Panc1 (cell line): ENCODE measurements around the gene LGR5.

Experiments
- POLR2AphosphoS5 ChIP-seq: IDR thresholded peaks from 2 replicates; pipeline ENCODE4 v1.6.1; 2012; ENCODE audit warnings: mild to moderate bottlenecking, low read depth, low read length, moderate library complexity
- TF ChIP-seq, protein P1 (sequence below): fragments of 450-650 bp; IDR thresholded peaks from 2 replicates; pipeline ENCODE4 v1.5.1; 2017; ENCODE audit warnings: mild to moderate bottlenecking
- TF ChIP-seq, protein P2 (sequence below), 2 experiments: IDR thresholded peaks; 2 replicates each; pipeline ENCODE4 v1.6.1; 2011 to 2012; ENCODE audit warnings: low read depth in 2 of 2, control low read depth in 1 of 2, low read length in 1 of 2, mild to moderate bottlenecking in 1 of 2, moderate library complexity in 1 of 2; ENCODE audit not compliant: insufficient read depth in 1 of 2

DNA sequence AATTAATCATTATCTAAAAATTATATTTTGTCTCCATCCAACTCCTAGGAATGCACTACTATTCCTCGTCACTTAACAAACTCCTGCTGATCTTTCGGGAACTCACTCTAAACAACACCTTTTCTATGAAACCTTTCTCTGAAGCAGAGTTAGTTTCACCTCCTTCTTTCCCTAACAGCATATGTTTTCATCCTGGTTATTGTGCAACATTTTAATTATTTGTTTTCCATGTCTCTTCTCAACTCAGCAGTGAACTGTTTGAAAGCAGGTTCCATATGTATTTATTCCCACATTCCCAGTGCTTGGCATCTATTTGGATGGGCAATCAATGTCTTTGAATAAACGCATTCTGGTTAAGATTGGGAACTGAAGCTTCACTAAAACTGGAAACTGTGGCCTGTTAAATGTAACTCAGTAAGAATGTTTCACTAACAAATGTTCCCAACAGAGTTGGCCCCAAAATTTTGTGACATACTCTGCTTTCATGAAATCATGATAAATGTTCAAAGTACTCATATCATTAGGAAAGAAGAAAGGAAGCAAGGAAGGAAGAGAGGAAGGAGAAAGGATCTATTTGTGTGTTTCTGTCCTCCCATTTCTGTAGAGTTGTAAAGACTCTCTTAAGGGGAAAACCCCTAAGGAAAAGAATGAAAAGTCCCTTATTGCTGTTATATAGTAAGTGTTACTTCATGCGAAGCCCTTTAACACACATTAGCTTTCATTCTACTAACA lies 13.9 kb upstream of the LGR5 start:
- TF ChIP-seq, protein P1, sequence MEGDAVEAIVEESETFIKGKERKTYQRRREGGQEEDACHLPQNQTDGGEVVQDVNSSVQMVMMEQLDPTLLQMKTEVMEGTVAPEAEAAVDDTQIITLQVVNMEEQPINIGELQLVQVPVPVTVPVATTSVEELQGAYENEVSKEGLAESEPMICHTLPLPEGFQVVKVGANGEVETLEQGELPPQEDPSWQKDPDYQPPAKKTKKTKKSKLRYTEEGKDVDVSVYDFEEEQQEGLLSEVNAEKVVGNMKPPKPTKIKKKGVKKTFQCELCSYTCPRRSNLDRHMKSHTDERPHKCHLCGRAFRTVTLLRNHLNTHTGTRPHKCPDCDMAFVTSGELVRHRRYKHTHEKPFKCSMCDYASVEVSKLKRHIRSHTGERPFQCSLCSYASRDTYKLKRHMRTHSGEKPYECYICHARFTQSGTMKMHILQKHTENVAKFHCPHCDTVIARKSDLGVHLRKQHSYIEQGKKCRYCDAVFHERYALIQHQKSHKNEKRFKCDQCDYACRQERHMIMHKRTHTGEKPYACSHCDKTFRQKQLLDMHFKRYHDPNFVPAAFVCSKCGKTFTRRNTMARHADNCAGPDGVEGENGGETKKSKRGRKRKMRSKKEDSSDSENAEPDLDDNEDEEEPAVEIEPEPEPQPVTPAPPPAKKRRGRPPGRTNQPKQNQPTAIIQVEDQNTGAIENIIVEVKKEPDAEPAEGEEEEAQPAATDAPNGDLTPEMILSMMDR, result no peak
- no peak for TF ChIP-seq POLR2AphosphoS5
- TF ChIP-seq, protein P2, sequence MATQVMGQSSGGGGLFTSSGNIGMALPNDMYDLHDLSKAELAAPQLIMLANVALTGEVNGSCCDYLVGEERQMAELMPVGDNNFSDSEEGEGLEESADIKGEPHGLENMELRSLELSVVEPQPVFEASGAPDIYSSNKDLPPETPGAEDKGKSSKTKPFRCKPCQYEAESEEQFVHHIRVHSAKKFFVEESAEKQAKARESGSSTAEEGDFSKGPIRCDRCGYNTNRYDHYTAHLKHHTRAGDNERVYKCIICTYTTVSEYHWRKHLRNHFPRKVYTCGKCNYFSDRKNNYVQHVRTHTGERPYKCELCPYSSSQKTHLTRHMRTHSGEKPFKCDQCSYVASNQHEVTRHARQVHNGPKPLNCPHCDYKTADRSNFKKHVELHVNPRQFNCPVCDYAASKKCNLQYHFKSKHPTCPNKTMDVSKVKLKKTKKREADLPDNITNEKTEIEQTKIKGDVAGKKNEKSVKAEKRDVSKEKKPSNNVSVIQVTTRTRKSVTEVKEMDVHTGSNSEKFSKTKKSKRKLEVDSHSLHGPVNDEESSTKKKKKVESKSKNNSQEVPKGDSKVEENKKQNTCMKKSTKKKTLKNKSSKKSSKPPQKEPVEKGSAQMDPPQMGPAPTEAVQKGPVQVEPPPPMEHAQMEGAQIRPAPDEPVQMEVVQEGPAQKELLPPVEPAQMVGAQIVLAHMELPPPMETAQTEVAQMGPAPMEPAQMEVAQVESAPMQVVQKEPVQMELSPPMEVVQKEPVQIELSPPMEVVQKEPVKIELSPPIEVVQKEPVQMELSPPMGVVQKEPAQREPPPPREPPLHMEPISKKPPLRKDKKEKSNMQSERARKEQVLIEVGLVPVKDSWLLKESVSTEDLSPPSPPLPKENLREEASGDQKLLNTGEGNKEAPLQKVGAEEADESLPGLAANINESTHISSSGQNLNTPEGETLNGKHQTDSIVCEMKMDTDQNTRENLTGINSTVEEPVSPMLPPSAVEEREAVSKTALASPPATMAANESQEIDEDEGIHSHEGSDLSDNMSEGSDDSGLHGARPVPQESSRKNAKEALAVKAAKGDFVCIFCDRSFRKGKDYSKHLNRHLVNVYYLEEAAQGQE (IDR thresholded peaks at IDR 0.05; ENCODE audit: insufficient read depth in 1 of 2, low read depth in 2 of 2, low read length in 1 of 2), result no peak
